ENCODE measurements around the gene TLE1. TPM values are rescaled to one million over a fixed set of nuclear protein-coding genes. Genes with fewer than 3 reads are reported as not detected.
"Not testable (repeated sequence)": the region's sequence is repeated elsewhere in the genome, so short reads cannot be mapped to it uniquely, and the experiment has no call there.

Gene TLE1
- total RNA-seq, 1 experiment from 2014 or later, result 49.0 TPM

DNA sequence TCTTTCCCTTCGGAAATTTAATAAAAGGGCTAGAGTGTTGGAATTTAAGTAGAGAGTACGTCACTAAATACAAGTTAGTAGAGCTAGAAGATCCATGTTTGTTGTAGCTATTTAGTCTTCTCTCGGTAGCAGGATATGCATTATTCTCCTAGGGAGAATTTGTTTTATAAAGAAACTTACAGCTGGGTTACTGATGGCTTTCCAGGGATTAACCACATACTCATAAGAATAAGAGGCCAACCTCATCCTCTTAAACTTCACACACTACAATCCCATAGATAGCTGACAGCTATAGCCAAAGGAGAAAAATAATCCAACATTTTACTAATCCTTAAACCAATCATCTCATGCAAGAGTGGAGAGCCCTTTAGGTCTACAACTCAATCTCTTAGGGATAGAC, 43.0 kb downstream of the TLE1 start:
- Histone ChIP-seq H3K27me3 (ENCODE audit: low read length) (no peaks in the 10 kb centered on the region), H4K20me1 (ENCODE audit: low read length) (no peaks in the 10 kb centered on the region), H3K4me2 (ENCODE audit: low read length) (no peak overlapping the region), H3F3A (ENCODE audit: low read length, unreplicated experiment) (no peaks in the 10 kb centered on the region), H3K9me3 (ENCODE audit: low read length) (no peaks in the 10 kb centered on the region), H3K36me3 (ENCODE audit: low read depth, low read length) (peaks cover 36% of the 10 kb centered on the region), H3K4me1 (ENCODE audit: insufficient read depth, low read length) (peaks cover 6% of the 10 kb centered on the region), H3K9ac (ENCODE audit: low read length) (no peak overlapping the region), H3K79me2 (ENCODE audit: low read length) (peaks cover 28% of the 10 kb centered on the region), H3K9me2 (replicated peaks; ENCODE audit: low read length) (no peaks in the 10 kb centered on the region), H2AFZ (ENCODE audit: low read length) (no peak overlapping the region), H3K4me3 (ENCODE audit: low read length) (no peak overlapping the region), H3K27ac (ENCODE audit: low read length) (no peak overlapping the region)
- no peak for TF ChIP-seq EZH2 (IDR thresholded peaks at IDR 0.05; ENCODE audit: low read length, unreplicated experiment)
- no peak for TF ChIP-seq EZH2phosphoT487 (IDR thresholded peaks at IDR 0.05; ENCODE audit: borderline replicate concordance, low read length)
- TF ChIP-seq, protein P1, sequence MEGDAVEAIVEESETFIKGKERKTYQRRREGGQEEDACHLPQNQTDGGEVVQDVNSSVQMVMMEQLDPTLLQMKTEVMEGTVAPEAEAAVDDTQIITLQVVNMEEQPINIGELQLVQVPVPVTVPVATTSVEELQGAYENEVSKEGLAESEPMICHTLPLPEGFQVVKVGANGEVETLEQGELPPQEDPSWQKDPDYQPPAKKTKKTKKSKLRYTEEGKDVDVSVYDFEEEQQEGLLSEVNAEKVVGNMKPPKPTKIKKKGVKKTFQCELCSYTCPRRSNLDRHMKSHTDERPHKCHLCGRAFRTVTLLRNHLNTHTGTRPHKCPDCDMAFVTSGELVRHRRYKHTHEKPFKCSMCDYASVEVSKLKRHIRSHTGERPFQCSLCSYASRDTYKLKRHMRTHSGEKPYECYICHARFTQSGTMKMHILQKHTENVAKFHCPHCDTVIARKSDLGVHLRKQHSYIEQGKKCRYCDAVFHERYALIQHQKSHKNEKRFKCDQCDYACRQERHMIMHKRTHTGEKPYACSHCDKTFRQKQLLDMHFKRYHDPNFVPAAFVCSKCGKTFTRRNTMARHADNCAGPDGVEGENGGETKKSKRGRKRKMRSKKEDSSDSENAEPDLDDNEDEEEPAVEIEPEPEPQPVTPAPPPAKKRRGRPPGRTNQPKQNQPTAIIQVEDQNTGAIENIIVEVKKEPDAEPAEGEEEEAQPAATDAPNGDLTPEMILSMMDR (conservative IDR thresholded peaks at IDR 0.05; ENCODE audit: low read depth, low read length), result no peak
- no peak for DNase-seq
- CTCF ChIA-PET, result interaction anchor here (0.5 kb wide), 1 partner anchor 63 kb away, joined by 3 read pairs; no protein-coding TSS in a partner anchor
- no peak for ATAC-seq
- POLR2A ChIA-PET (ENCODE audit: unreplicated experiment), result no interaction called here
- intact Hi-C loops (cut with micrococcal nuclease), result no loop called here
- no TSS peak for BruUV-seq (replicated peaks)

DNA sequence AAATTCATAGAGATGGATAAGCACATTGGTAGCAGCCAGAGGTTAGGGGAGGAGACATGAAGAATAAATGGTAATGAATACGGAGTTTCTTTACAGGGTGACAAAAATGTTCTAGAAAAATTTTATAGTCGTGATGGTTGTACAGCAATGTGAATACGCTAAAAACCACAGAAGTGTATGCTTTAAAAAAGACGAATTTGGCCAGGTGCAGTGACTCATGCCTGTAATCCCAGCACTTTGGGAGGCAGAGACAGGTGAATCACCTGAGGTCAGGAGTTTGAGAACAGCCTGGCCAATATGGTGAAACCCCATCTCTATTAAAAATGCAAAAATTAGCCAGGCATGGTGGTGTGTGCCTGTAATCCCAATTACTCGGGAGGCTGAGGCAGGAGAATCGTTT, 44.8 kb downstream of the TLE1 start:
- H3F3A ChIP-seq (ENCODE audit: low read length, unreplicated experiment); H3K4me3 ChIP-seq (ENCODE audit: low read length); H3K4me1 ChIP-seq (ENCODE audit: insufficient read depth, low read length); H4K20me1 ChIP-seq (ENCODE audit: low read length); POLR2A ChIA-PET (ENCODE audit: unreplicated experiment); intact Hi-C loops (cut with micrococcal nuclease); H3K9me3 ChIP-seq (ENCODE audit: low read length); BruUV-seq (replicated peaks); H3K9ac ChIP-seq (ENCODE audit: low read length); H2AFZ ChIP-seq (ENCODE audit: low read length); CTCF ChIA-PET; H3K9me2 ChIP-seq (replicated peaks; ENCODE audit: low read length); H3K27me3 ChIP-seq (ENCODE audit: low read length): not testable (repeated sequence)
- peaks cover 19% of the 10 kb centered on the region for H3K36me3 ChIP-seq (ENCODE audit: low read depth, low read length)
- peak; percentile 64 for DNase-seq
- H3K4me2 ChIP-seq (ENCODE audit: low read length), result peak overlapping the region; percentile 15; the same call in 1 of the 2 replicates
- ATAC-seq, result peak; percentile 48; the same call in 1 of the 2 replicates
- peak overlapping the region; percentile 27; the same call in 1 of the 2 replicates for H3K27ac ChIP-seq (ENCODE audit: low read length)
- H3K79me2 ChIP-seq (ENCODE audit: low read length), result peaks cover 36% of the 10 kb centered on the region

DNA sequence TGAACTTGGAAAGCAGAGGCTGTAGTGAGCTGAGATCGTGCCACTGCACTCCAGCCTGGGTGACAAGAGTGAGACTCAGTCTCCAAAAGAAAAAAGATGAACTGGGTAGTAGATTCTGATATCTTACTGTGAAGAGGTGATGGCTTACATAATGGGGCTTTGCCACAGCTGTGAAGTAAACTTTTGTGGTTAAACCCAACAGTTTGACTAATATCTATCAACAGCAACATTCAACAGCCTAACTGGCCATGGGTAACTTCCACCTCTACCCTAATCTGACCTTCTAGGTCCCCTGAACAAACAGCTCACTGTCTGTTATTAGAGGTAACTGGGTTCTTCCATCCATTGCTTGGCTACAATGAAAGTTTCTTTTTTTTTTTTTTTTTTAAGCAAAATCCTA, 52.1 kb downstream of the TLE1 start:
- no peak overlapping the region for H3K4me2 ChIP-seq (ENCODE audit: low read length)
- no peak overlapping the region for H2AFZ ChIP-seq (ENCODE audit: low read length)
- intact Hi-C loops (cut with micrococcal nuclease), result no loop called here
- no peaks in the 10 kb centered on the region for H3K9me2 ChIP-seq (replicated peaks; ENCODE audit: low read length)
- CTCF ChIA-PET, result no interaction called here
- DNase-seq, result no peak
- ATAC-seq, result no peak
- H3K4me3 ChIP-seq (ENCODE audit: low read length), result no peak overlapping the region
- POLR2A ChIA-PET (ENCODE audit: unreplicated experiment), result interaction anchor here (0.6 kb wide), 1 partner anchor 80 kb away, joined by 3 read pairs; no protein-coding TSS in a partner anchor
- no peaks in the 10 kb centered on the region for H3K4me1 ChIP-seq (ENCODE audit: insufficient read depth, low read length)
- H3K9ac ChIP-seq (ENCODE audit: low read length), result no peak overlapping the region
- BruUV-seq (replicated peaks), result no TSS peak
- peaks cover 5% of the 10 kb centered on the region for H3K36me3 ChIP-seq (ENCODE audit: low read depth, low read length)
- H3K79me2 ChIP-seq (ENCODE audit: low read length), result peaks cover 32% of the 10 kb centered on the region
- no peaks in the 10 kb centered on the region for H3K9me3 ChIP-seq (ENCODE audit: low read length)
- no peaks in the 10 kb centered on the region for H4K20me1 ChIP-seq (ENCODE audit: low read length)
- H3K27me3 ChIP-seq (ENCODE audit: low read length), result no peaks in the 10 kb centered on the region
- no peak overlapping the region for H3K27ac ChIP-seq (ENCODE audit: low read length)
- TF ChIP-seq EZH2 (IDR thresholded peaks at IDR 0.05; ENCODE audit: low read length, unreplicated experiment) (no peak), EZH2phosphoT487 (IDR thresholded peaks at IDR 0.05; ENCODE audit: borderline replicate concordance, low read length) (no peak)
- TF ChIP-seq, protein P1 (conservative IDR thresholded peaks at IDR 0.05; ENCODE audit: low read depth, low read length), result no peak
- no peaks in the 10 kb centered on the region for H3F3A ChIP-seq (ENCODE audit: low read length, unreplicated experiment)

Data from PC-3 (cell line).